GM18502 (cell line): ENCODE measurements around the gene DMC1.

Experiments
- ATAC-seq: cut with Tn5 transposase; IDR thresholded peaks from one replicate; pipeline ENCODE4 v1.9.1; 2021; ENCODE audit warnings: mild to moderate bottlenecking; ENCODE audit not compliant: unreplicated experiment, poor library complexity

The DMC1 gene

DNA sequence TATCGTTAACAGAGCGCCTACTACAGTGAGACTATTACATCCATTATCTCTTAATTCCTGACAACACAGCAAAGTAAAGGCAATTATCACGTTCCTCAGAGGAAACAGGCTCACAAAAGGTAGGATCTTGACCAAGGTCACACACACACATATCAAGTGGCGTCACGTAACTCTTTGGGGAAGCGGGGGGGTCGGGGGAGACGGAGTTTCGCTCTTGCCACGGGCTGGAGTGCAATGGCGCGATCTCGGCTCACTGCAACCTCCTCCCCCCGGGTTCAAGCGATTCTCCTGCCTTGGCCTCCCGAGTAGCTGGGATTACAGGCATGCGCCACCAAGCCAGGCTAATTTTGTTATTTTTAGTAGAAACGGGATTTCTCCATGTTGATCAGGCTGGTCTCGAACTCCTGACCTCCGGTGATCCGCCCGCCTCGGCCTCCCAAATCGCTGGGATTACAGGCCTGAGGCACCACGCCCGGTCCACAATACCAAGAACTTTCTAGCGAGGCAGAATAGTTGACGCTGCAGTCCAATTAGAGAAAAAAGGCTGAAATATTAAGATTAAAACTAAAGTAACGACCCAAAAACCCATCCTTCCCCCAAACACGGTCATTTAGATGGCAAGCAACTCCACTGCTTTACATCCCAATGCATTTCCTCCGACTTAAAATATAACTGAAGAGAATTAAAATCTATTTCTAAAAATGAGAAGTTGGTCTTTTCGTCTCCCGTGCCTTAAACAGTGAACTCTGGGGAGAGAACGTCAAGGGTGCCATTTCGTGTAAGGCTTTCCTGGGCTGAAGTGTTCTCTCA lies 65.0 kb downstream of the DMC1 start:
- no peak for ATAC-seq

DNA sequence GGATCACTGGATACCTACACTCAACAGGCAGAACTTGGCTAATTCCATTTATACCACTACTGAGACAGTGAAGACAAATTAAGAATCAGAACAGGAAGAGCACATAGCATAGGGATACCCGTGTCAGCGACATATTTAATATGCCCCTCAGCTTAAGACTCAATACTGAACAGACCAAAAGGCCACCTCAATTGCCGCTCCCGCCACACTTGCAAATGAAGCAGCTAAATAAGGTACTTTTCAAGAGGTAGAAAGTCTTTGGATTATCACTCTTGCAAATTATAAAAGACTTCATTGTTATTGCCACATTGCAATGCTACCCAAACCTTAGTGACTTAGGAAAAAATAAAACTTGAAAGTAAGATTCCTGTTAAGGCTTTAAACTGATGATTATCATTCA lies 67.0 kb downstream of the DMC1 start:
- ATAC-seq = no peak

DNA sequence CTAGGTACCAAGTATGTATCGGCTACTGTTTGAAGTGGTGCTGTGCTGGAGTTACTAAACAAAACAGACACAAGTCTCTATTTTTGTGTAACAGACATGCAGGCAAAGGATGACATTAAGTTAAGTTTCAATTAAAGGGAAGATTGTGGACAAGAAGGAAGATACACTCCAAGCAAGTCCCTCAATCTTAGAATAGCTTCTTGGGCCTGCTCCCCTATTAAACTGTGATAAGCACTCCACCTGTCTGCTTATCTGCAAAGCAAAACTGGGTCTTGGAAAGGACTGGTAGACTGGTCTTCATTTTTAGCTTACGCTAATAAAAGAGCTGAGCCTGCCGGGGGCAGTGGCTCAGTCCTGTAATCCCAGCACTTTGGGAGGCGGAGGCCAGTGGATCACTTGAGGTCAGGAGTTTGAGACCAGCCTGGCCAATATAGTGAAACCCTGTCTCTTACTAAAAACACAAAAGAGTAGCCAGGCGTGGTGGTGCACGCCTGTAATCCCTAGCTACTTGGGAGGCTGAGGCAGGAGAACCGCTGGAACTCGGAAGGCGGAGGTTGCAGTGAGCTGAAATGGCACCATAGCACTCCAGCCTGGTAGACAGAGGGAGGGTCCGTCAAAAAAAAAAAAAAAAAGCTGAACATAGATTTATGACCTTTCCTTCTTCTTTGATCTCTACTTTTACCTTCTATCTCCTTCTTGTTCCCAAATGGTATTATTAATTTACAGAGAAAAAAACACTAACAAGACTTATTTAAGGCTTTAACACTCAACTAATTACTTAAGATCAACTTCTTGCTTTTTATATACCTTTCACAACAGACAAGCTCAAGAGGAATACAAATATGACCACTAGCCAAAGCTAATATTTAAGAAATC lies 67.9 kb downstream of the DMC1 start:
- ATAC-seq = no peak

DNA sequence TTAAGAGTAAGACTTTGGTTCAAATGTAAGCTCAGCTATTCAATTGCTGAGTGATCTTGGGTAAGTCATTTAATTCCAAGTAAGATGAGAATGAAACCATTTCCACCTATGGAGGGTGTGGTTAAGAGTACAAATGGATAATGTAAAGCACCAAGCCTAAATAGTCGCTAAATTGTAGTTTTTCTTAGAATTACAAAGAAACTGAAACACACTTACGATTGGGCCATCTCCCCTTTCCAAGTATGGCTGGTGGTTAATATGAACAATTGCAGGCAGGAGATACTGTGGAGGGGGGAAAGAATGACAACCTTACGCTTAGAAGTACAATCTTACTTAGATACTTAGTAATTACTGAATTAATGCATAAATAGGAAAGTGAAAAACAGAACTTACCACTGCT lies 72.1 kb downstream of the DMC1 start:
- ATAC-seq = no peak

DNA sequence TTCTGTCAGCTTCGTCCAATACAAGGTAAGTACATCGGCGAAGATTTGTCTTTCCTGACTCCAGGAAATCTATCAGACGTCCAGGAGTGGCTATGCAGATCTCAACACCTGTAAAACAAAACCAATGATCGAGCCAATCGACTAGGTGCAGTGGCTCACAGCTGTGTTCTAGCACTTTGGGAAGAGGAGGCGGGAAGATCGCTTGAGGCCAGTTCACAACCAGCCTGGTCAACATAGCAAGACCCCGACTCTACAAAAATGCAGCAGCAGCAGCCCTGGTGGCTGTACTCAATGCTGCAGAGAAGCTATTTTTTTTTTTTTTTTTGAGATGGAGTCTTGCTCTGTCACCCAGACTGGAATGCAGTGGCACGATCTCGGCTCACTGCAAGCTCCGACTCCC lies 75.0 kb downstream of the DMC1 start:
- no peak for ATAC-seq

DNA sequence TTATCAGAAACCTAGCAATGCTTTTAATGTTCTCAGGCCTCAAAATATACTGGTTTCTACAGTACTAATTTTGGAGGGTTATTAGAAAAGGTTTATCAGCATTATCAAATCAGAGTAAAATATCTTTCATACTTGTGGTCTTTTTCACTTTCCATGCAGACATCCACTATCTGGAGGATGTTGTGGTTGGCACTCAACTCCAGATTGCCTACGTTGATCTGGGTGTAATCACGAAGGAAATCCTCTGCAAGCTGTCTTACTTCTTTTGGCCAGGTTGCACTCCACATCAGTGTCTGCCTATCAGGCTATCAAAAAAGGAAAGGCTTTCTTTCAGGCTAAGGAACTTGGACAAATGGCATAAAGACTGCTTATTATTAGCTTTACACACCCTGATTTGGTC lies 75.5 kb downstream of the DMC1 start:
- ATAC-seq = no peak

DNA sequence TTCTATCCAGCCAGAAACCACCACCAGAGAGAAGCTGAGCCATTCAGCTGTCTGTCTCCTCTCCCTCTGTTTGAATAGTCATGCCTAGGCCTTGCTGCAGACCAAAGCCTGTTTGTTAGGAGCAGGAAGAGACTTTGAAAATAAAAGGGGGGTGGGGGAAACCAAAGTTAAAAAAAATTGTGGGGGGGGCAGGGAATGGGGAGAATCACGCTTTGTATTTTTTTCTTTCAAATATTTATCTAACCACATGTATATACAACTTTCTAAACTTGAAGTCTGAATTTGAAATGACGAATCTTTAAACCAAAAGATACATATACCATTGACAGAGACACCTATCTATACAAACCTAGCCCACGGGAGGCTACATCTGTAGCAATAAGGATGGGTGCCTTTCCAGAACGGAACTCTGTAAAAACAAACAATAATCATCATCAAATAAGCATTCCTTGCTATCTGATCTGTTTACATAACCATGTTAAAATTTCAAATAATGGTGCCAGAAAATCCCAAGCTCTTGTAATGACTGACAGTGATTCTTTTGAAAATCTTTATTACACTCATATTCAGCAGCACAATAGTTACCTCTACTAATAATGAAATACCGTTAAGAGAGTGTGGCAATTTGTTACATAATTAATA lies 78.2 kb downstream of the DMC1 start:
- no peak for ATAC-seq

DNA sequence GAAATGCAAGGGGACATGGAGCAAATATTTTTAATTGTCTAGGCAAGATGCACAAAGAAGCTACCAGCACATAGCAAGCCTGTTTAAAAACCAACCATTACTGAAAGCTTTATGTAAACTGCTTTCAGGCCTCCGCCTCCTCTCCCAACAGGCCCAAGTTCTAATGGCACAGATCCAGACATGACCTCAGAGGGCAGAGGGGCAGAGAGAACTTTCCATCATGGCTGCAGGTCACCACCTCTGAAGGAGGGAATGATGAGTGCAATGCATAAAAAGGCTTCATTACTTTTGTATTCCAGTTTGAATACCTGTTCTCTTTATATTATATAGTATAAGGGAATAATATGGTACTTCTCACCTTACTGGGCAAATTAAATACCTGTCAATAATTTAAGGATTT lies 79.1 kb downstream of the DMC1 start:
- no peak for ATAC-seq

DNA sequence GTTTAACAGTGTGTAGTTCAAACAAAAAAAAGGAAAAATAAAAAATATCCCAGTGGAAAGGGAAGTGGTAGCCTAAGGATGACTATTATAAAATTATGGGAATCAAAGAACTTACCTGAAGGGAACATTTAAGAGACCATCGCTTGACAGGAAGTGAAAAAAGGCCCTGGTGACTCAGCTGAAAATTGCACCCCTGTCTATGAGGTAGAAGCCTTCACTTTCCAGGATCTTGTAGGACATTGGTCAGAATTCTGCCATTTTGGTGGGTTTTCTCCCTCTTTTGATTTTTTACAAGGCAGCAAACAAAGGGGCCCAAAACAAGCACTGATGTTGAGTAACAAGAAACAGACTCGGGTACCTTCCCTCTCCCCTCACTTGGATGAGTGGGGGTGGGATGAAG lies 79.5 kb downstream of the DMC1 start:
- ATAC-seq = no peak

DNA sequence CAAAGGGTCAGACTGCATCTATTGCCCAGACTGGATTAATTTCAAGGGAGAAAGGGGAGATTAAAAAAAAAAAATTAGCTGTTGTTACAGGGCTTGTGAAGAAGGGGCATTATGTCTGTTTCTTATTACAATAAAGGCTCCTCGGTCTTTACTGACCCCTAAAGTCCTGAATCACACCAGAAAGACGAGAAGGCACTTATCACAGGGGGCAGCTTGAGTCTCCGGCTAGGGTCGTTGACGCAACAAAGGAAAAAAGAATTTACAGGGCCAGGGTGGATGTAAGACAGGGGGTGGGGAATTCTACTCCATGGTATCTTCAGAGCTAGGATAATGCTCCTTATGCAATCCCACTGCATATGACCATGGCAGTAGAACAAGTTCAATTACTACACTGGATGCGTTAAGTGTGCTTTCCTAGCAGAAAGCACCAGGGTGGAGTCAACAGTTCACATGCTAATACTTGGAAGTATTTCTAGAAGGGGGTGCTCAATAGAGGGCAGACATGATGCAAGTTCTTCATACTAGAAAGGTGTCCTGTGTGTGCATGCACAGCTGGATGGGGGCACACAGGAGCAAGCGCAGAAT lies 80.3 kb downstream of the DMC1 start:
- no peak for ATAC-seq

DNA sequence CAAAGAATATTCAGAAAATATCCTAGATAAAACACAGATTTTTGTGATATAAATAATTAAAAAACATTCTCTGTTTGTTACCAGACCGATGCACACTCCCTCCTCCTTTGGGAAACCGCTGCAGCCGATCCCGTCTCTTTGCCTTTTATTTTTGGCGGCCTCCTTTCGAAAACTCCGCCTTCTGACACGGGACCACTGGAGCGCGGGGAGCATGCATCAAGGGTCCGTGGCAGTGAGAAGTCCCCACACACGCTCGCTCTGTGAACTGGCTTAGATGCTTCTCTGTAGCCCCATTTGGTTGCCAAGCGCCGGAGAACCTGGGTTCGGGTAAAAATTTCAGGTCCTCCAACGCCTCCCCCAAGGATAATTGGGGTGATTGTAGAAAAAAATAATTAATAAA lies 80.8 kb downstream of the DMC1 start:
- no peak for ATAC-seq

DNA sequence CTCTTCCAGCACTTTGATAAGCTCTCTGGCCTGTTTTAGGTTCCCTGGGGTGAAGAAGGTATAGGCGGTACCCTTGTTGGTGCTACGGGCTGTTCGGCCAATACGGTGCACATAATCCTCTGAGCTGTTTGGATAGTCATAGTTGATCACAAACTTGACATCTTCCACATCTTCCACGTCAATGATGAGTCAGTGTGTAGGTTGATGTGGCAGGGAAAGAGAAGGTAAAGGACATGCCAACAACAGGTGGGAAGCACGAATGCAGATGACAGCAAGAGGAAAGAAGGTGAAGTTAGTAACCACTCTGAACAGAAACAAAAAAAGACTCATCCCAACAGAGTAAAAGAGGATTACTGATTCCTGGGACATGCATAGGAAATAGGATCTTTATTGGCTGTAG lies 82.0 kb downstream of the DMC1 start:
- ATAC-seq = no peak

DNA sequence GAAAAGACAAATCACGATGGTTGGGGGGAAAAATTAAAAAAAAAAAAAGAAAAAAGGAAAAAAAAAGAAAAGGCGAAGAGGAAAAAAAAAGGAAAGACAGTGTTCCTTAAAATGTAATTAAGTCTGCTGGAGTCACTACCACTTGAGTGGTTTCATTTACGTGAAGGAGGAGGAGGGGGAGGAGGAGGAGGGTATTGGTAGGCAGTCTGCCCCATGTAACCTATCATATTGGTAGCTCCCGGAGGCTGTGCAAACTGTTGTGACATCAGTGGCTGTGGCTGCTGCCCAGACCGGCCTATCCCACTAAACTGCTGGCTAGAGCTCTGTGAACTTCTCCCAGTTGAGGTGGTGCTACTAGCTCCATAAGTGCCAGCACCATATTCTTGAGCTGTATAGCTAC lies 84.2 kb downstream of the DMC1 start:
- ATAC-seq = no peak

DNA sequence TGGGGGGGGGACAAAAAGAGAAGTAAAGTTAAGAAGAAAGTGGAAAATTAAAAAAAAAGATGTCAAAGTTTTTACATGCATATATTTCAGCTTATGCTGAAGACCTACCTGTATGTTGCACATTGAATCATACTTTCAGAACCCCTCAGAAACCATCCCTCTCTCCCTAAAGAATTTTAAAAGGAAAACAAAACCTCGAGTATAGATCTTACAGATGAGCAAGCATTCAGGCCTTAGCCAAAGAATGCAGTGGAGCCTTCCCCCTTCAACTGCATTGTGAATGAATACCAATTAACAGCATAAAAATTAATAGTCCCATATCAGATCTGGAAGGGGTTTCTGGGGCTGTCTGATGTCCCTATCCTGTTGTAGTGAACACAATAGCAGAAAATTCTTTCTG lies 85.7 kb downstream of the DMC1 start:
- ATAC-seq = no peak

DNA sequence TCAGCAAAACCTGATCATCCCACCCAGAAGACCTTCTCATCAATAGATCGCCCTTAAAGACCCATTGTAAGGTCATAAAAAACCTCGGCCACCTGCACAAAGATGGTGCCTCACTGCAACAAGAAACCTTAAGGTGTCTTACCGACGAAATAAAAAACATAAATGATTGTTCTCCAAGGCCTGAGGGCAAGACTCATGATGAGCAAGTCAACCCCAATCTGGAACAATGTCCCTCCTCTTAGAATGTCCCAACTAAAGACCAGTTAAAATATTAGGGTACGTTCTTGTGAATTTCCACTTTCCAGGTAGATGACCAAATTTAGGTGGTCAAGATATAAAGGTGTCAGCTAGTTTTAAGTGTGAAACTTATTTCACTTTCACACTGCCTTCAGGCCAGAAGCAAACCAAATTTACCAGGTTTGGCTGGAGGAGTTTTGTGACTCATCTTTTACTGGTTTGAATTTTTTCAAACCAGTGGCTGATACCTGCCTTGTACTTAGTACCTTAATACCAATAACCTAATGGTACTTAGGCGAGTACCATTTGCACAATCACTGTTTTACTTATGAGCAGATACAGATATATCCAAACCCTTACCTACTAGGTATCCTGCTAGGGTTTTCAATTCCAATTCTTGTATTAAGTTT lies 87.2 kb downstream of the DMC1 start:
- ATAC-seq = no peak

DNA sequence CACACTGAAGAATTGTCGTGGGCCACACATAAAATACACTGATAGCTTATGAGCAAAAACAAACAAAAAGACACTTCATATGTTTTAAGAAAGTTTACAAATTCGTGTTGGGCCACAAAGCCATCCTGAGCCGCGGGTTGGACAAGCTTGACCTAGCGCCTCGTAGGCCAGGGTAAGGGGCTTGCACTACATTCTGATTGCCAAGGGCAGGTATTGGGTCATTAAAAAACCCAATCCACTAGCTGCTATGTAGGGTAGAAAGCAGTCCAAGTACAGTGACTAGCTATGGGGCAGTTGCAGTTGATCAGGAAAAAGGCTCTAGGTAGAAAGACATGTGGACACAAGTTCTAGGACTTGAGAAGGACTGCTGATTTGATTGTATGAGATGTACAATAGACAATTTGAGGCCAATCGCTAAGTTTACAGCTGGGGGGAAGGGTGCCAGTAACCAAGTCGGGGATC lies 88.1 kb downstream of the DMC1 start:
- ATAC-seq = no peak

DNA sequence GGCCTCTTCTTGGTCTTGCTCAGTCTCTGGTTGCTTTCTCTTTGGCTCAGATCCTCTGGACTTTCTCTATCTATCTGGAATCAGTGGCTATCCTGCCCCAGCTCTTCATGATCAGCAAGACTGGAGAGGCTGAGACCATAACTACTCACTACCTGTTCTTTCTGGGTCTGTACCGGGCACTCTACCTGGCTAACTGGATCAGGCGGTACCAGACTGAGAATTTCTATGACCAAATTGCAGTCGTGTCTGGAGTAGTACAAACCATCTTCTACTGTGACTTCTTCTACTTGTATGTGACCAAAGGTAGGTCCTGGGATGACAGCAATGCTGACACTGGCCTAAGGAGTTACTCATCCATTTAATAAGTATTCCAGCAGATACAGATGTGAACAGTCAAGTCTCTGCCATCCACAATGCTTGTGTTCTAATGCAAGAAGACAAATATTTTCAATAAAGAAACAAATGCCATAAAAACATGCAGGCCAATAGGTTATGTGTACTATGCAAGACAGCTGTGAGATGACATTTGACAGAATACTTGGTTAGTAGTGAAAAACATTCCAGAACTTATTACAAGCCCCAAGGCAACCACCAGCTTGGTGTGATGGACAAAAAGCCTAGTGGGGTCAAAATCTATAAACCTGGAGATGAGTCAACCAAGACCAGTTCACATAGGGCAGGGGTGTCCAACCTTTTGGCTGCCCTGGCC lies 88.7 kb downstream of the DMC1 start:
- ATAC-seq = no peak

DNA sequence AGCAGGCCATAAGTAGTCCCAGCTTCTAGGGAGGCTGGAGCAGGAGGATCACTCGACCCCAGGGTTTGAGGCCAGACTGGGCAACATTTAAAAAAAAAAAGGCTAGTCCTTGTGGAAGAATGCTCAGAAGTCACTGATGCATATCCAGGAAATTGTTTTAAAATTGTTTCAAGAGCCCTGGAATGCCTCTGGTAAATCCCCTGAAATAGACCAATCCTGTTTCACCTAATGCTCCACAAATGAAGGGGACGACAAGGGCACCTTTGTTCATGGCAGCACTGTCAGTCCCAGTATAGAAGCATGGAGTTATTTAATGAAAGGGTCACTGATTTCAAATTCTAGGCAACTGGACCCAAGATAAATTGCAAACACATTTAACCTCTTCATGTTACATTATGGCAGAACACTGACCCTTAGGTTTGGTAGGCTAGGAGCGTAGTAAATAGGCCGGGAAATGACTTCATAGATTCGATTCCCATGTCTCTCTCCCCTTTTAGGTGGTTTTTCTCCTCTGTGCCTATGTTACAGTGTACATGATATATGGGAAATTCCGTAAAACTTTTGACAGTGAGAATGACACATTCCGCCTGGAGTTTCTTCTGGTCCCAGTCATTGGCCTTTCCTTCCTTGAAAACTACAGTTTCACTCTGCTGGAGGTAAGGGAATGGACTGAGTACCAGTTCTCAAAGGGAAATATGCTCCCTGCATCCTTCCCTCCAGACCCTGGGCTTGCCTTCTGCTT lies 90.7 kb downstream of the DMC1 start:
- ATAC-seq = no peak

DNA sequence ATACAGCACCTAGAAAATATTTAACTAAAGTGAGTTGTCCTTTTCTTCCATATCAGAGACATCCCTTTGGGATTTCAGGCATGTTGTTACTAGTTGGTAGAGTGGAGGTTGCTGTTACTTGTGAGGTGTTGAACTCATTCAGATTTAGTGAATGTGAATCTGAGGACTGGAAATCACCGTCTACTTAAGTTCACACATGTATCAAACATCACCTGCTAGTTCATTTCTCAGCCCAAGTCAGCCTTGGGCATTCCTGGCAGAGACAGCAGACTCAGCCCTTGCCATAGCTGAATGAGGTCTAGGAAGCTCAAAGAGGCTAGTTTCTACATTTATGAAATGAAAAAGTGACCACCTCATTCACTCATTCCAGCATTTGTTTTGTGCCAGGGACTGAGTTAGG lies 92.4 kb downstream of the DMC1 start:
- ATAC-seq = no peak
